ENCODE results near the gene NTN1.
"Not testable (repeated sequence)": the region's sequence is repeated elsewhere in the genome, so short reads cannot be mapped to it uniquely, and the experiment has no call there.

The NTN1 gene

DNA sequence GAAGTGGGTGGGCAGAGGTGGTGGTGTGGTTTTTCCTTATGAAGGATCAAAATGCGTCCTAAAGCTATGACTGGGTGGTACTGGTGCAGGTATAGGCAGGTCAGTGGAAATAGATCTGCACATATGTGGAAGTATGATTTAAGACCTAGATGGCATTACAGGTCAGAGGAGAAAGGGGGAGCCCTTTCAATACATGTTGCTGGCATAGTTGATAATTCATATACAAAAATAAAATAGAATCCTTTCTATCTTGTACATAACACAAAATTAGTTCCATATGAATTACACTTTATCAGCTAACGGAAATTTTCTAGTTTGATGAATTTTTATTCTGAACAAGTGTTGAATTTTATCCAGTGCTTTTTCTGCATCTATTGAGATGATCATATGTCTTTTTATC lies 35.0 kb upstream of the NTN1 start:
- no peak for DNase-seq (ENCODE audit: extremely low read depth, low read depth)
- TF ChIP-seq, protein P1, sequence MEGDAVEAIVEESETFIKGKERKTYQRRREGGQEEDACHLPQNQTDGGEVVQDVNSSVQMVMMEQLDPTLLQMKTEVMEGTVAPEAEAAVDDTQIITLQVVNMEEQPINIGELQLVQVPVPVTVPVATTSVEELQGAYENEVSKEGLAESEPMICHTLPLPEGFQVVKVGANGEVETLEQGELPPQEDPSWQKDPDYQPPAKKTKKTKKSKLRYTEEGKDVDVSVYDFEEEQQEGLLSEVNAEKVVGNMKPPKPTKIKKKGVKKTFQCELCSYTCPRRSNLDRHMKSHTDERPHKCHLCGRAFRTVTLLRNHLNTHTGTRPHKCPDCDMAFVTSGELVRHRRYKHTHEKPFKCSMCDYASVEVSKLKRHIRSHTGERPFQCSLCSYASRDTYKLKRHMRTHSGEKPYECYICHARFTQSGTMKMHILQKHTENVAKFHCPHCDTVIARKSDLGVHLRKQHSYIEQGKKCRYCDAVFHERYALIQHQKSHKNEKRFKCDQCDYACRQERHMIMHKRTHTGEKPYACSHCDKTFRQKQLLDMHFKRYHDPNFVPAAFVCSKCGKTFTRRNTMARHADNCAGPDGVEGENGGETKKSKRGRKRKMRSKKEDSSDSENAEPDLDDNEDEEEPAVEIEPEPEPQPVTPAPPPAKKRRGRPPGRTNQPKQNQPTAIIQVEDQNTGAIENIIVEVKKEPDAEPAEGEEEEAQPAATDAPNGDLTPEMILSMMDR (IDR thresholded peaks at IDR 0.05; ENCODE audit: low read depth, low read length), result no peak

DNA sequence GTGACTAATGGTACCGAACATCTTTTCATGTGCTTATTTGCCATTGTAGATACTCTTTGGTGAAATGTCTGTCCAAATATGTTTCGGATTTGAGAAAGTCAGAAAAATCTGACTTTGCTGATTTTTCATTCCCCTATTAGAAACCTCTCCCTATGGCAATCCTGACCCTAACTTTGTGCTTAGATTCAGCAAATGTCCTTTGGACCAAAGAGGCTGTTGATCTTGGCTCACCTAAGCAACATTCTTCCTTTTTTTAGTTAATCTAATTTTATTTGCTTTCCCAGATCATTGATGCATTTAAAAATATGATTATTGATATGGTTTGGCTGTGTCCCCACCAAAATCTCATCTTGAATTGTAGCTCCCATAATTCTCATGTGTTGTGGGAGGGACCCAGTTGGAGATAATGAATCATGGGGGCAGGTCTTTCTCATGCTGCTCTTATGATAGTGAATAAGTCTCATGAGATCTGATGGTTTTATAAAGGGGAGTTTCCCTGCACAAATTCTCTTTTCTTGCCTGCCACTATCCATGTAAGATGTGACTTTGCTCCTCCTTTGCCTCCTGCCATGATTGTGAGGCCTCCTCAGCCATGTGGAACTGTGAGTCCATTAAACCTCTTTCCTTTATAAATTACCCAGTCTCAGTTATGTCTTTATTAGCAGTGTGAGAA lies 32.9 kb upstream of the NTN1 start:
- DNase-seq (ENCODE audit: extremely low read depth, low read depth), result not testable (repeated sequence)

DNA sequence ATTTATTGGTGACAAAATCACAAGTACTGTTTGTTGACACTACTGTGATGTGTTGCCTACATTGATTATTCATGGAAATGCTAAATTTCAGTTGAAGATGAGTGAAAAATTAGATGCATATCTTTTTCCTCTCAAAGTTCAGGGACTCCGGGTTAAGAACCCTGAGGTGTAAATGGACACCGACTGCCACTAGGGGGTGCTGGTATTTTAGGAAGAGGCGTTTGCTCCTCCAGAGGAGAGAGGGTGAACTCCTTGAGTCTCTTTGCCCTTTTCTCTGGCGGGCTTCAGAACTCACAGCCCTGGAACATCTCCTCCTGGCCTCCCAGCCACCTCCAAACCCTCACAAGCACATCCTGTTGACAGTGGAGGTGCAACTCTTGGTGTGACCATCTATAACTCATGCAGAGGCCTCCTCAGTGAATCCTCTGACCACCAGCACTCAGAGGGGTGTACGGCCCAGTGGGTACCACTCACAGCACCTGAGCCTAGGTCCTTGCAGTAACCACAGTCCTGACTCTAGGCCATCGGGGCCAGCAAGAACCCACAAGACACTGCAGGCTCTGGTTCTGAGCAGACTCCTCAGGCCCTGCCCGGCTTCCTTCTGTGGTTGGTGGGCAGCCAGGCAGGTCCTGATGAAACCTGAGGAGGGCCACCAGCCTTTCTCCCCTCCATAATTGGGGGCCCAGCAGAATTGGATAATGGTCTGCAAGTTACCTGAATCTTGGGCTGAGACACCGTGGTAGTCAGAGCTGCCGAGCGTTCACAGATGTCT lies 29.6 kb upstream of the NTN1 start:
- TF ChIP-seq, protein P1 (IDR thresholded peaks at IDR 0.05; ENCODE audit: low read depth, low read length), result peak; percentile 83
- peak; percentile 39 for DNase-seq (ENCODE audit: extremely low read depth, low read depth)

DNA sequence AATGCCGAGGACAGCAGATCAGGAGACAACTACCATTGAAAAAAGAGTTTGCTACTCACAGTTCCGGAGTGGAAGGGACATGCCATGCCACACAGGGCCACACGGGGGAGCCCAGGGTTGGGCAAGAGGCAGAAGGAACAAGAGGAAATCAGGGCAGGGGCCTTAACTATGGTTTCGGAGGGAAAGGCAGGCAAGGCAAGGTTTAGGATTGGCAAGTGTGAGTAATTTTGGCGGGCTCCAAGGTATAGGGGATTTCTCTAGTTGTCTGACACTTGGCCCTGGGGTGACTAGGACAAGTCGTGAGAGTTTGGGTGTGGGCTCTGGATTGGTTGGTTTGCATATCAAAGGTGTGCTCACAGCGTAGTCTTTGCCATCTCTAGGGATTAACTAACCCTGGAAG lies 27.0 kb upstream of the NTN1 start:
- TF ChIP-seq, protein P1 (IDR thresholded peaks at IDR 0.05; ENCODE audit: low read depth, low read length), result peak; percentile 94
- DNase-seq (ENCODE audit: extremely low read depth, low read depth), result peak; percentile 14

DNA sequence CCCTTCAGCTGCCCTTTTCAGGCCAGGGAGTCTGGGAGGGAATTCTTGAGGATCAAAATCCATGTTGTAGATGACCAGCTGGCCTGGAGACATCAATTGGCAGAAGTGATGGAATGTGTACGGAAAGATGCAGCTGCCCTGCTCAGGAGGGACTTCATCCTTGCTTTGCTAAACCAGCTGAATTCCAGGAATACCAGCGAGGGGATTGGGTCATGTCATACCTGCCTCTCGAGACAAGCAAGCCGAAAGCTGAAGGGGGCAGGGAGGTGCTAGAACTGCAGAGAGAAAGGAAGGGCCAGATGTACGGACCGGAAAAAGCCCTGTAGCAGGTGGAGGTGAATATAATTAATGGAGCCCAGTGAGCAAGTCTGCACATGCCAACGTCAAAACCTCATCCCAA lies 25.6 kb upstream of the NTN1 start:
- DNase-seq (ENCODE audit: extremely low read depth, low read depth), result no peak
- TF ChIP-seq, protein P1 (IDR thresholded peaks at IDR 0.05; ENCODE audit: low read depth, low read length), result no peak

DNA sequence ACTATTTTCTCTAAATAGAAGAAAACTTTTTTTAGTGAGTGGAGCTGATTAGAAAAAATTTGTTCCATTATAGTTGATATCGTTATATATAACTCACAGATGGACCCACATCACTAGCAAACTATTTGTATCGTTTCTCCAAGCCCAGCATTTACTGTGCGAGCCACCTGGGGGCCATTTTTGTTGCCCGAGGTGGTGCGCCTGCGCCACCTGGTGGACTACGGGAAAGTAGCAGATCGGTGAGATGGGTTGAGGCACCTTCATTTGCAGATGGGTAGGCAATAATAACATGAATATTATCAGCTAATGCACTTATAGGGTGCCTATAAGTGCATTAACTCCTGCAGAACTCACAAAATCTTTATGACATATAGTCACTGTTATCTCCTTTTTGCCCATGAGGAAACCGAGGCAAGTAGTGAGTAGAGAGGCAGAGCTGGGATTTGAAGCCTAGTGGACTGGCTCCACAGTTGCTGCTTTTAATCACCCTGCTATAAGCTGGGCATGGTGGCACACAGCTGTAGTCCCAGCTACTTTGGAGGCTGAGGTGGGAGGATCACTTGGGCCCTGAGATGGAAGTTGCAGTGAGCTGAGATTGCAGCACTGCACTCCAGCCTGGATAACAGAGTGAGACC lies 23.2 kb upstream of the NTN1 start:
- TF ChIP-seq, protein P1 (IDR thresholded peaks at IDR 0.05; ENCODE audit: low read depth, low read length), result peak; percentile 79
- DNase-seq (ENCODE audit: extremely low read depth, low read depth), result no peak

DNA sequence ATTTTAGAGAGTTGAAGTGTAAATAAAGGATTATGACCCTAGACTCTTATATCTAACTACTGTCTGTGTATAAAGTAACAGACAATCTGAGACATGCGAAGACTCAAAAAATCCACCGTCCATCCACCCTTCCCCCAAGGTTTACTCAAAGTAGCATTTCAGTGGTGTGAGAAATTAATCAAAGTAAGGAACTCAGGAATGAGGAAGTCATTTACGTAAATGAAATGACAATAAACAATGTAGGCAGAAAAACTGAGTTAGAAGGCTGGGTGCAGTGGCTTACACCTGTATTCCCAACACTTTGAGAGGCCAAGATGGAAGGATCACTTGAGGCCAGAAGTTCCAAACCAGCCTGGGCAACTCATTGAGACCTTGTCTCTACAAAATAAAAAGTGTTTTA lies 19.8 kb upstream of the NTN1 start:
- TF ChIP-seq, protein P1 (IDR thresholded peaks at IDR 0.05; ENCODE audit: low read depth, low read length), result no peak
- DNase-seq (ENCODE audit: extremely low read depth, low read depth), result no peak
